Measurements from ENCODE around the gene SATB1. TPM values are rescaled to one million over a fixed set of nuclear protein-coding genes. Genes with fewer than 3 reads are reported as not detected.

SATB1 gene
- total and polyA plus RNA-seq, 2 of the 4 experiments (the other 2 are of a cell fraction): 7.5 to 10.7 TPM

- H3K9me1 ChIP-seq (ENCODE audit: insufficient read depth, low read length): no peaks in the 10 kb centered on the region
- no TSS peak for BruUV-seq (replicated peaks)
- H3K27me3 ChIP-seq (ENCODE audit: control insufficient read depth, insufficient read depth, low read length): no peaks in the 10 kb centered on the region
- no peak overlapping the region for H3K56ac ChIP-seq (ENCODE audit: extremely low read depth, insufficient read depth, low read length)
- no peak overlapping the region for H4K91ac ChIP-seq (ENCODE audit: insufficient read depth, low read depth, low read length)
- TF ChIP-seq BHLHE40 (IDR thresholded peaks at IDR 0.05; ENCODE audit: low read depth, low read length) (no peak), CEBPB (IDR thresholded peaks at IDR 0.05; ENCODE audit: low read depth, low read length) (peak; percentile 61)
- dilution Hi-C loops (cut with HindIII; ENCODE audit: low sequenced_read_pairs, unreplicated experiment) (no loop called here), intact Hi-C loops (cut with micrococcal nuclease) (no loop called here), in situ Hi-C loops (cut with MboI; ENCODE audit: low sequenced_read_pairs) (no loop called here)
- H4K5ac ChIP-seq (ENCODE audit: low read depth, low read length): no peak overlapping the region
- H2BK5ac ChIP-seq (ENCODE audit: low read depth, low read length, poor library complexity, severe bottlenecking): no peak overlapping the region
- ChIA-PET POLR2A (ENCODE audit: unreplicated experiment) (no interaction called here), CTCF (no interaction called here)
- no peaks in the 10 kb centered on the region for H3K4me1 ChIP-seq (ENCODE audit: control insufficient read depth, insufficient read depth, low read length)
- no peak overlapping the region for H2BK20ac ChIP-seq (ENCODE audit: low read depth, low read length)
- H2AFZ ChIP-seq (replicated peaks; ENCODE audit: low read length, poor library complexity): no peak overlapping the region
- no peak overlapping the region for H3K23ac ChIP-seq (ENCODE audit: low read depth, low read length)
- no peak overlapping the region for H3K4me3 ChIP-seq (ENCODE audit: insufficient read depth, low read depth, low read length)
- no peak overlapping the region for H3K9ac ChIP-seq (ENCODE audit: low read depth, low read length)
- H3K36me3 ChIP-seq (ENCODE audit: control insufficient read depth, insufficient read depth, low read length): peaks cover 2% of the 10 kb centered on the region
- no peak overlapping the region for H2AK5ac ChIP-seq (ENCODE audit: low read depth, low read length)
- H2AK9ac ChIP-seq (replicated peaks; ENCODE audit: low read depth, low read length, poor library complexity): no peak overlapping the region
- DNase-seq (no peak), ATAC-seq (ENCODE audit: low read depth) (no peak)
- no peak overlapping the region for H3K4me2 ChIP-seq (ENCODE audit: low read depth, low read length)
- no peak overlapping the region for H4K8ac ChIP-seq (ENCODE audit: low read depth in 2 of 2, low read length in 2 of 2)
- no peak overlapping the region for H3K27ac ChIP-seq (ENCODE audit: insufficient read depth, low read length)
- no CpG with 5 or more reads among the region's 1 CpG for WGBS, 2 experiments (ENCODE audit: extremely low coverage in 2 of 2, insufficient read length in 1 of 2)
- no peaks in the 10 kb centered on the region for H4K20me1 ChIP-seq (ENCODE audit: insufficient read depth, low read length)
- no peak overlapping the region for H3K14ac ChIP-seq (replicated peaks; ENCODE audit: low read depth, low read length)
- no peaks in the 10 kb centered on the region for H3K9me3 ChIP-seq (ENCODE audit: control insufficient read depth, insufficient read depth, low read length)
- no peaks in the 10 kb centered on the region for H3K79me1 ChIP-seq (ENCODE audit: low read depth in 1 of 2, low read length in 2 of 2)
- H3K18ac ChIP-seq (ENCODE audit: low read depth, low read length): no peak overlapping the region
- no peak overlapping the region for H3K4ac ChIP-seq (ENCODE audit: low read depth, low read length)
- H2BK120ac ChIP-seq (ENCODE audit: low read depth, low read length): no peak overlapping the region
- H2BK15ac ChIP-seq (ENCODE audit: low read depth, low read length): no peak overlapping the region
These were observed 28.7 kb downstream of the SATB1 start for GRCh38 chr3:18396428-18396827.

Data from IMR-90 (cell line).